Muscle of leg (tissue), 16 donors: ENCODE measurements around the gene YPEL3. TPM values are rescaled to one million over a fixed set of nuclear protein-coding genes. Genes with fewer than 3 reads are reported as not detected.

Experiments used
- DNase-seq: peaks from one replicate; pipeline ENCODE4 v3.0.0; 2013
- H3K27ac ChIP-seq: one replicate; pipeline ENCODE4 v1.5.1; 2013; ENCODE audit warnings: mild to moderate bottlenecking, low read length, control low read depth
- H3K27me3 ChIP-seq: one replicate; pipeline ENCODE4 v1.6.1; 2013; ENCODE audit warnings: low read length; ENCODE audit not compliant: control insufficient read depth, insufficient read depth
- H3K36me3 ChIP-seq: one replicate; pipeline ENCODE4 v1.6.1; 2013; ENCODE audit warnings: low read length; ENCODE audit not compliant: control insufficient read depth, insufficient read depth
- H3K4me1 ChIP-seq: one replicate; pipeline ENCODE4 v1.6.1; 2013; ENCODE audit warnings: low read length; ENCODE audit not compliant: control insufficient read depth, insufficient read depth
- H3K4me3 ChIP-seq: one replicate; pipeline ENCODE4 v1.5.1; 2013; ENCODE audit warnings: low read length, control low read depth
- H3K9me3 ChIP-seq: replicated peaks from 2 replicates; pipeline ENCODE4 v1.6.1; 2013; ENCODE audit warnings: low read depth, low read length; ENCODE audit not compliant: control insufficient read depth
- WGBS: methylation state at CpG from one replicate; pipeline ENCODE4 v1.1.5; 2013; ENCODE audit warnings: missing lambda C conversion rate; ENCODE audit not compliant: insufficient coverage; 5-methylcytosine and 5-hydroxymethylcytosine counted together
- long read RNA-seq, 11 donors: transcript quantifications; one replicate each; lab custom pipeline, GENCODE V29; 2026
- polyA plus RNA-seq, 8 donors: library from polyadenylated mRNA; unstranded; fragments of 120-200 nt; gene quantifications; one replicate each; pipeline versions ENCODE4 v1.2.1 to v1.2.3, GENCODE V29; 2013; ENCODE audit warnings: inconsistent platforms in 1 of 8, low replicate concordance in 1 of 8; ENCODE audit not compliant: insufficient read length in 8 of 8, insufficient read depth in 1 of 8
- total RNA-seq: library from RNA; stranded (reverse); fragments of 120-200 nt; gene quantifications from one replicate; pipeline ENCODE4 v1.2.4, GENCODE V29; 2013

The YPEL3 gene, protein sequence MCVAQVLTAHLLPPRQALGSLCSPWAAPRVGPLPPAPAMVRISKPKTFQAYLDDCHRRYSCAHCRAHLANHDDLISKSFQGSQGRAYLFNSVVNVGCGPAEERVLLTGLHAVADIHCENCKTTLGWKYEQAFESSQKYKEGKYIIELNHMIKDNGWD
- 13.9 TPM for total RNA-seq
- polyA plus RNA-seq: 10 to 100 TPM; 22.3 to 45.8 (median 28.3) TPM
- long read RNA-seq, donor 1, partial matches to known transcripts: 0 of 6 reads
- long read RNA-seq, donor 1, other reads (novel, unspliced or antisense): 0 of 6 reads
- long read RNA-seq, donor 2, partial matches to known transcripts: 0 of 1 reads
- long read RNA-seq, donor 2, other reads (novel, unspliced or antisense): 0 of 1 reads
- long read RNA-seq, donor 3, transcript YPEL3-201 (5 exons, 935 nt): major isoform, 15 of 20 reads
- long read RNA-seq, donor 3, partial matches to known transcripts: 0 of 20 reads
- long read RNA-seq, donor 3, other reads (novel, unspliced or antisense): 0 of 20 reads
- long read RNA-seq, donor 4, transcript YPEL3-201 (5 exons, 935 nt): major isoform, 6 of 9 reads
- long read RNA-seq, donor 4, partial matches to known transcripts: 0 of 9 reads
- long read RNA-seq, donor 4, other reads (novel, unspliced or antisense): 0 of 9 reads
- long read RNA-seq, donor 5, transcript YPEL3-201 (5 exons, 935 nt): major isoform, 14 of 17 reads
- long read RNA-seq, donor 5, partial matches to known transcripts: 0 of 17 reads
- long read RNA-seq, donor 5, other reads (novel, unspliced or antisense): 0 of 17 reads
- long read RNA-seq, donor 6, transcript YPEL3-201 (5 exons, 935 nt): major isoform, 20 of 20 reads
- long read RNA-seq, donor 6, partial matches to known transcripts: 0 of 20 reads
- long read RNA-seq, donor 6, other reads (novel, unspliced or antisense): 0 of 20 reads
- long read RNA-seq, donor 7, transcript YPEL3-201 (5 exons, 935 nt): major isoform, 8 of 15 reads
- long read RNA-seq, donor 7, partial matches to known transcripts: 0 of 15 reads
- long read RNA-seq, donor 7, other reads (novel, unspliced or antisense): 0 of 15 reads
- long read RNA-seq, donor 8, transcript YPEL3-201 (5 exons, 935 nt): major isoform, 7 of 11 reads
- long read RNA-seq, donor 8, partial matches to known transcripts: 0 of 11 reads
- long read RNA-seq, donor 8, other reads (novel, unspliced or antisense): 0 of 11 reads
- long read RNA-seq, donor 9, transcript YPEL3-201 (5 exons, 935 nt): major isoform, 6 of 6 reads
- long read RNA-seq, donor 9, partial matches to known transcripts: 0 of 6 reads
- long read RNA-seq, donor 9, other reads (novel, unspliced or antisense): 0 of 6 reads
- long read RNA-seq, donor 10, partial matches to known transcripts: 6 of 12 reads
- long read RNA-seq, donor 10, other reads (novel, unspliced or antisense): 0 of 12 reads
- long read RNA-seq, donor 11, transcript YPEL3-201 (5 exons, 935 nt): major isoform, 6 of 9 reads
- long read RNA-seq, donor 11, partial matches to known transcripts: 0 of 9 reads
- long read RNA-seq, donor 11, other reads (novel, unspliced or antisense): 0 of 9 reads

DNA sequence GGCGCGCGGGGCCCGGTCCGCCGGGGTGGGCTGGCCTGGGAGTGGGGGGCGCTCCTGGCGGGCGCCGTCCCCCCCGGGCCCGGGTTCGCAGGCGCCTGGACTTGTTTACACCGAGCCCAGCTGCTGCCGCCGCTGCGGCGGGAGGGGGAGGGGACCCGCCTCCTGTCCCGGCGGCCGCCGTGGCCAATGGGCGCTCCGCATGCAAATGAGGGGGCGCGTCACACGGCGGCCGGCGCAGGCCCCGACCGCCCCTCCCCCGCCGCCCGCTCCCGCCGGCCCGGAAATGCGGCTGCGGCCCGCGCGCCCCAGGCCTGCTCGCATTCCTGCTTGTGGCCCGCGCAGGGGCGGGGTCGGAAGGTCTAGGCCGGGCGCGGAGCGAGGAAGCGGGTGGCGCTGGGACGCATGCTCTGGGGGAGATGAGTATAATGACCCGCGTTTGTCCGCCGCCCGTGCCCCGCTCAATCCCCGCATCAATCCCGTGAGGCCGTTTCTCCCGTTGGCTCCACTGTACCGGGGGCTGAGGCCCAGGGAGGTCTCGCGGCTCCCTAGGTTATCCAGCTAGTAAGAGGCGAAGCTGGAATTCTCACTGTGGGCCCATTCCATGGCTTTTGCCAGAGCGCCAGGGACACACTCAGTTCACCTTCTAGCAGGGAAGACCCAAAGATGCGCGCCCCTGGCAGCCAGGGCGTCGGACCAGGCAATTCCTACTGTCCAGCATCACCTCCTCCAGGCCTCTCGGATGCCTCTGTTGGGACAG lies at the start of gene YPEL3:
Gene YPEL3, minus strand, starts transcription at position 109 of the 757 bp plus-strand sequence. CDS start 731 bp downstream, outside the sequence.
- peak; percentile 96 for DNase-seq
- H3K9me3 ChIP-seq: peaks cover 16% of the 10 kb centered on the region
- peak within 1 kb of the TSS; percentile 55 for H3K4me3 ChIP-seq
- 8% methylated on average over 39 of the region's 77 CpGs for WGBS
- H3K27ac ChIP-seq: peak within 1 kb of the TSS; percentile 94
- H3K27me3 ChIP-seq: no peaks in the 10 kb centered on the region
- peaks cover 11% of the 10 kb centered on the region for H3K36me3 ChIP-seq
- peaks cover 29% of the 10 kb centered on the region for H3K4me1 ChIP-seq

DNA sequence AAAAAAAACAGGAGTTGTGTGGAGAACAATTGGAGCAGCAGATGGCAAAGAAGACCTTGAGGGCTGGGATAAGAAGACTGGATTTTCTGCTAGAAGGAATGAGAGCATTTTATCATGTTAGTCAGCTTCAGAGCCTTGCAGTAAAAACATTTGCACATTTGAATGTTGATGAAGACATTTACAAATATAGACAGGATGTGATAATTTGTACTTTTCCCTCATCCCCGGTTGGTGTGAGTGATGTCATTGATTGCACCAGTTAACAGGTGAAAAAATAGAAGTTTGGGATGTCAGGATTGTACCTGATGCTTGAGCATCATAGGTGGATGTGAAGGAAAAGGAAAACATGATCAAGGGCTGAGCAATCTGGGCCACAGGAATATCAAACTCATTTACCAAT lies 49.6 kb upstream of the YPEL3 start:
- WGBS: 83% methylated on average over 1 of the region's 1 CpG
- Histone ChIP-seq H3K27ac (no peak overlapping the region), H3K4me1 (no peaks in the 10 kb centered on the region), H3K4me3 (no peak overlapping the region), H3K27me3 (no peaks in the 10 kb centered on the region), H3K9me3 (peaks cover 5% of the 10 kb centered on the region), H3K36me3 (no peaks in the 10 kb centered on the region)
- DNase-seq: no peak

DNA sequence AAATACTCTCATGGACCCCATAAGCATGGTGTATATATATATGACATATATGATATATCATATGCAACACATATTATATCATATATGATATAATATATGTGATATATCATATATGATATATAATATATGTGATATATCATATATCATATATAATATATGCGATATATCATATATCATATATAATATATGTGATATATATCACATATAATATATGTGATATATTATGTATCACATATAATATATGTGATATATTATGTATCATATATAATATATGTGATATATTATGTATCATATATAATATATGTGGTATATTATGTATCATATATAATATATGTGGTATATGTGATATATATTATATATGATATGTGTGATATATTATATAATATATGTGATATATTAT lies 48.9 kb upstream of the YPEL3 start:
- H3K4me1 ChIP-seq: no peaks in the 10 kb centered on the region
- DNase-seq: no peak
- peaks cover 5% of the 10 kb centered on the region for H3K9me3 ChIP-seq
- H3K27ac ChIP-seq: no peak overlapping the region
- H3K36me3 ChIP-seq: no peaks in the 10 kb centered on the region
- no CpG with 5 or more reads among the region's 1 CpG for WGBS
- H3K27me3 ChIP-seq: no peaks in the 10 kb centered on the region
- H3K4me3 ChIP-seq: no peak overlapping the region

- no peaks in the 10 kb centered on the region for H3K4me1 ChIP-seq
- H3K27ac ChIP-seq: no peak overlapping the region
- no peak overlapping the region for H3K4me3 ChIP-seq
- peaks cover under 1% of the 10 kb centered on the region for H3K9me3 ChIP-seq
- no peaks in the 10 kb centered on the region for H3K36me3 ChIP-seq
- H3K27me3 ChIP-seq: no peaks in the 10 kb centered on the region
- no peak for DNase-seq
Observed at GRCh38 chr16:30144017-30144416, 48.0 kb upstream of the YPEL3 start.

DNA sequence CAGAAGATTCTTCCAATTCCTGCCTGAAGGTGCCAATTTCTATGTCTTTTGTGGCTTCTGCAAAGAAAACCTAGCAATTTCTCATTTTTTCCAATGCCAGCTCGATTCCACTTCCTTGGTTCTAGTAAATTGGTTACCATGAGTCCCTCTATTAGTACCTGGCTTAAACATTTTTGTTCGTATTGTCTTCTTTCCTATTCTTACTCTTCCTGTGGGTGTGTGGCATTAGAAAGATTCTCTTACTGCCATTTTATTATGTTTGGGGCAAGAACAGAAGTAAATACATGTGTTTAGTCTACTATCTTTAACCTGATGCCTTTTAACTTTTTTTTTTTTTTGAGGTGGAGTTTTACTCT lies 47.3 kb upstream of the YPEL3 start:
- H3K4me3 ChIP-seq: no peak overlapping the region
- WGBS: no CpG with 5 or more reads among the region's 2 CpGs

DNA sequence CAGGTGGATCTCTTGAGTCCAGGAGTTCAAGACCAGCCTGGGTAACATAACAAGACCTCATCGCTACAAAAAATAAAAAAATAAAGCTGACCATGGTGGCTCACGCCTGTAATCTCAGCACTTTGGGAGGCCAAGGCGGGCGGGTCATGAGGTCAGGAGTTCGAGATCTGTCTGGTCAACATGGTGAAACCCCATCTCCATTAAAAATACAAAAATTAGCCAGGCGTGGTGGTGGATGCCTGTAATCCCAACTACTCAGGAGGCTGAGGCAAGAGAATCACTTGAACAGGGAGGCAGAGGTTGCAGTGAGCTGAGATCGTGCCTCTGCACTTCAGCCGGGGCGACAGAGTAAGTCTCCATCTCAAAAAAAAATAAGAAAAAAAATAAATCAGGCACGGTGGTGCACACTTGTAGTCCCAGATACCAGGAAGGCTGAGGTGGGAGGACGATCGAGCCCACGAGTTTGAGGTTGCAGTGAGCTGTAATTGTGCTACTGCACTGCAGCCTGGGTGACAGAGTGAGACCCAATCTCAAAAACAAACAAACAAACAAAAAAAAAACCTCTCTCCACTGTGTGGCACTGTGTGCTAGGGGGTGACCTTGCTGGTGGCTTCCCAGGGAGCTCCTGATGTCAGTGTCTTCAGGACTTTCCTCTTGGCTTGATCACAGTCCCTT lies 46.8 kb upstream of the YPEL3 start:
- no peaks in the 10 kb centered on the region for H3K27me3 ChIP-seq
- H3K9me3 ChIP-seq: no peaks in the 10 kb centered on the region
- no peak overlapping the region for H3K4me3 ChIP-seq
- no peak for DNase-seq
- H3K27ac ChIP-seq: no peak overlapping the region
- WGBS: no CpG with 5 or more reads among the region's 13 CpGs
- no peaks in the 10 kb centered on the region for H3K4me1 ChIP-seq
- H3K36me3 ChIP-seq: no peaks in the 10 kb centered on the region

More for the DNA sequence above, 47.3 kb upstream of the YPEL3 start:
- Histone ChIP-seq H3K4me1 (no peaks in the 10 kb centered on the region), H3K9me3 (no peaks in the 10 kb centered on the region), H3K27me3 (no peaks in the 10 kb centered on the region), H3K36me3 (no peaks in the 10 kb centered on the region), H3K27ac (no peak overlapping the region)
- no peak for DNase-seq

GRCh38 chr16:30141750-30142149 lies 45.7 kb upstream of the YPEL3 start:
- no peaks in the 10 kb centered on the region for H3K27me3 ChIP-seq
- WGBS: no CpG with 5 or more reads among the region's 2 CpGs
- no peak overlapping the region for H3K27ac ChIP-seq
- H3K9me3 ChIP-seq: no peaks in the 10 kb centered on the region
- DNase-seq: no peak
- no peak overlapping the region for H3K4me3 ChIP-seq
- H3K4me1 ChIP-seq: no peaks in the 10 kb centered on the region
- H3K36me3 ChIP-seq: no peaks in the 10 kb centered on the region

GRCh38 chr16:30139583-30140481 lies 43.8 kb upstream of the YPEL3 start:
- Histone ChIP-seq H3K9me3 (no peaks in the 10 kb centered on the region), H3K36me3 (no peaks in the 10 kb centered on the region), H3K27me3 (peaks cover 1% of the 10 kb centered on the region), H3K27ac (no peak overlapping the region), H3K4me3 (no peak overlapping the region), H3K4me1 (no peaks in the 10 kb centered on the region)
- 68% methylated on average over 11 of the region's 13 CpGs for WGBS
- DNase-seq: no peak
